ENCODE measurements around the gene HOXC4. TPM values are rescaled to one million over a fixed set of nuclear protein-coding genes. Genes with fewer than 3 reads are reported as not detected.

Gene HOXC4
- 1.3 and 2.5 TPM in 2 replicates for total RNA-seq

DNA sequence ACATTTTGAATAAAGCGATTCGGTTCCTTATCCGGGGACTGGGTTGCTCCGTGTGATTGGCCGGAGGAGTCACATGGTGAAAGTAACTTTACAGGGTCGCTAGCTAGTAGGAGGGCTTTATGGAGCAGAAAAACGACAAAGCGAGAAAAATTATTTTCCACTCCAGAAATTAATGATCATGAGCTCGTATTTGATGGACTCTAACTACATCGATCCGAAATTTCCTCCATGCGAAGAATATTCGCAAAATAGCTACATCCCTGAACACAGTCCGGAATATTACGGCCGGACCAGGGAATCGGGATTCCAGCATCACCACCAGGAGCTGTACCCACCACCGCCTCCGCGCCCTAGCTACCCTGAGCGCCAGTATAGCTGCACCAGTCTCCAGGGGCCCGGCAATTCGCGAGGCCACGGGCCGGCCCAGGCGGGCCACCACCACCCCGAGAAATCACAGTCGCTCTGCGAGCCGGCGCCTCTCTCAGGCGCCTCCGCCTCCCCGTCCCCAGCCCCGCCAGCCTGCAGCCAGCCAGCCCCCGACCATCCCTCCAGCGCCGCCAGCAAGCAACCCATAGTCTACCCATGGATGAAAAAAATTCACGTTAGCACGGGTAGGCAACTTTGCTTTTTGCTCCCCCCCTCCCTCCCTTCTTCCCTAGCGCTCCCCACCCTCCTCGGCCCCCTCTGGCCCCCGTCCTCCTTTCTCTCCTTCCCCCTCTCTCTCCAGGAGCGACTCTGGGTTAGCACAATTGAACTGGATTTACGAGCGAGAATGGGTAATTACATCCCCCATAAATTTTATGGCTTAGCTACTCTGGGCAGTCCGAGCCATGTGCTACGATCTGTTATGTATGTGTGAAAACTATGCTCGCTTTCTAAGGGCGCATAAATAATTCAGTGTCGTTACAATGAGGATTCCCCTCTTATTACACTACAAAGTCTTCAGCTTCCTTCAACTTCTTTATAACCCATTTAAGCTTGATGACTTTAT lies at the start of gene HOXC4:
Gene HOXC4 (plus strand): TSS at position 85 of the 991 bp plus-strand sequence. CDS start 88 bp downstream, at position 173.
- DNase-seq (ENCODE audit: low read depth), result no peak
- peaks cover 13% of the 10 kb centered on the region for H3K27me3 ChIP-seq (ENCODE audit: control insufficient read depth, insufficient read depth, low read length)
- H3K4me3 ChIP-seq (ENCODE audit: low read depth, low read length), result peak within 1 kb of the TSS; percentile 37
- TF ChIP-seq, protein P1, sequence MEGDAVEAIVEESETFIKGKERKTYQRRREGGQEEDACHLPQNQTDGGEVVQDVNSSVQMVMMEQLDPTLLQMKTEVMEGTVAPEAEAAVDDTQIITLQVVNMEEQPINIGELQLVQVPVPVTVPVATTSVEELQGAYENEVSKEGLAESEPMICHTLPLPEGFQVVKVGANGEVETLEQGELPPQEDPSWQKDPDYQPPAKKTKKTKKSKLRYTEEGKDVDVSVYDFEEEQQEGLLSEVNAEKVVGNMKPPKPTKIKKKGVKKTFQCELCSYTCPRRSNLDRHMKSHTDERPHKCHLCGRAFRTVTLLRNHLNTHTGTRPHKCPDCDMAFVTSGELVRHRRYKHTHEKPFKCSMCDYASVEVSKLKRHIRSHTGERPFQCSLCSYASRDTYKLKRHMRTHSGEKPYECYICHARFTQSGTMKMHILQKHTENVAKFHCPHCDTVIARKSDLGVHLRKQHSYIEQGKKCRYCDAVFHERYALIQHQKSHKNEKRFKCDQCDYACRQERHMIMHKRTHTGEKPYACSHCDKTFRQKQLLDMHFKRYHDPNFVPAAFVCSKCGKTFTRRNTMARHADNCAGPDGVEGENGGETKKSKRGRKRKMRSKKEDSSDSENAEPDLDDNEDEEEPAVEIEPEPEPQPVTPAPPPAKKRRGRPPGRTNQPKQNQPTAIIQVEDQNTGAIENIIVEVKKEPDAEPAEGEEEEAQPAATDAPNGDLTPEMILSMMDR (IDR thresholded peaks at IDR 0.05; ENCODE audit: insufficient read depth, low read length, poor library complexity, severe bottlenecking), result no peak
- H3K36me3 ChIP-seq (ENCODE audit: control insufficient read depth, insufficient read depth, low read length), result no peaks in the 10 kb centered on the region

DNA sequence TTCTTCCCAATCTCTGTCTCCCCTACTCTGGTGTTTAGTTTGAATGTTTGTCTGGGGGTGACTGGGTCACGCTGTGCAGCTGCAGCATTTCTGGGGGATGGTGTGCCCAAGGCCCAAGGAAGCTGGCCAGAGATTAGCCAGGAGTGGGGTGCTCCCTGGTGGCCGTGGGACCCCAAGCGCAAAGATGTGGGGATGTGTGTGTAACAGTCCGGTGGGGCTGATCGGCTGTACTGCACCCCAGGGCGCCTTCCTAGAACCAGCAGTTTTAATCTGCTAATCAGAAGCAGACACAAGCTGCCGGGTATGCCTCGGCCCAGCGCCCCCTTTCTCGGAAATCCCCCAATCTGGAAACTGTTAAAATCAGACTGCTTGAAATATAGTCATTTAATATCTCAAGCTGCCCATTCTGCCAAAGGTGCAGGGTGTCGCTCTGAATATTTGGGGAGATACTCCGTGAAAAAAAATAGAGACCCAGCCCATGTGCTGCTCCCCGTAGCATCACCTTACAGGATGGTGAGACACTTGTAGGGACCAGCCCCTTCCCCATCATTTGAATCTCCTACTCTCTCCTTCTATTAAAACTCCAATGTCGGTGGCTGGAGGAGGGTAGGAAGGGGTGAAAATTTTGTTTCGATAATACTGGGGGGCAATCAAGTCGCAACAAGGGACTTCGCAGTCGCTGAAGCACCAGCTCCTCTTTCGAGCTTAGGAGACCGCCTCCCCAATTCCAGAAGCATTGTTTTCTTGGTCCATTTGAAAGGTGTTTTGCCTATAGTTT lies 49.4 kb upstream of the HOXC4 start:
- no peak for DNase-seq (ENCODE audit: low read depth)
- TF ChIP-seq, protein P1 (IDR thresholded peaks at IDR 0.05; ENCODE audit: insufficient read depth, low read length, poor library complexity, severe bottlenecking), result no peak
- Histone ChIP-seq H3K36me3 (ENCODE audit: control insufficient read depth, insufficient read depth, low read length) (no peaks in the 10 kb centered on the region), H3K27me3 (ENCODE audit: control insufficient read depth, insufficient read depth, low read length) (peaks cover 25% of the 10 kb centered on the region), H3K4me3 (ENCODE audit: low read depth, low read length) (no peak overlapping the region)

DNA sequence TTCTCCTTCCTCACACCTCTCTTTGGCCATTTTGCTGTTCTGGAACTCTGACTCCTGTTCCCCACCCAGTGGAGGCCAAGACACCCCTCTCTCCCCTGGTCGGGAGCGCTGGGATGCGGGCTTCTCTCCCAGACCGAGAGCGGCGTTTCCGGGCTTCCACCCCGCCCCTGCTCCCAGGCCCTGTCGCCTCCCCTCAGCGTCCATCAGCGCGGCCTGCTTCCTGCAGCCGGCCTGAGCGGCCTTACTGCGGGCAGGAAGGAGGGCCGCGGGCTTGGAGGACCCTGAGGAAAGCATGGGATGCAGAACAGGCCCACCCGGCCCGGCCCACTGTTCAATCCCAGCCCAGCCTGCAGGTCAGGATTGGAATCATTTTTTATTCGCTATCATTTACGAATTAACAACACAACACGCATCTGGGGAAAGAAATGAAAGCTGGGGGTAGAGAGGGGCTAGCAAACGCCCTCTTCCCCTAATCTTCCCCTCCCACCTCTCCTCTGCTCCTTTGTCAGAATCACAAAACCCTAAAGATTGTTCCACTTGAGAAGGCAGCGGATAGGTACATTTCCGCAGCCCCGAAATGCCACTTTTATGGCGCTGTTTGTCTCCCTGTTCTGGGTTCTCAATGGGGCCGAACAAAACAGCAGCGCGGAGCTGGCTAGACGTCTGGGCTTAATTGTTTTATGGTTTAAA lies 48.6 kb upstream of the HOXC4 start:
- TF ChIP-seq, protein P1 (IDR thresholded peaks at IDR 0.05; ENCODE audit: insufficient read depth, low read length, poor library complexity, severe bottlenecking), result no peak
- DNase-seq (ENCODE audit: low read depth), result no peak
- peaks cover 23% of the 10 kb centered on the region for H3K27me3 ChIP-seq (ENCODE audit: control insufficient read depth, insufficient read depth, low read length)
- no peaks in the 10 kb centered on the region for H3K36me3 ChIP-seq (ENCODE audit: control insufficient read depth, insufficient read depth, low read length)
- H3K4me3 ChIP-seq (ENCODE audit: low read depth, low read length), result peak overlapping the region; percentile 21

DNA sequence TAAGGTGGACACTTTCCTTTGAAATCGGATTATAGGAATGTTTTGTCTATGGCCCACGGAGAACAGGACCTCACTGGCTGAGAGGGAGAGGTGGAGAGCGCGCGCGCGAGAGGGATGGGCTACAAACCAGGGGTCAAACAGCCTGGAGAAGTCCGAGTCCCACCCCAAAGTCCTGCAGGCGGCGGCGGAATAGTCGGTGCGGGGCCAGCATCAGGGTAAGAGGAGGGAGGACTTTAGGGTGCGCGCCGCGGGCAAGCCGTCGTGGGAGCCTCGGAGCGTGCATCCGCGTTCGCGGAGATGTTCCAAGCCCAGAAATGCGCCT lies 48.1 kb upstream of the HOXC4 start:
- H3K4me3 ChIP-seq (ENCODE audit: low read depth, low read length), result peak overlapping the region; percentile 21
- DNase-seq (ENCODE audit: low read depth), result no peak
- TF ChIP-seq, protein P1 (IDR thresholded peaks at IDR 0.05; ENCODE audit: insufficient read depth, low read length, poor library complexity, severe bottlenecking), result no peak
- no peaks in the 10 kb centered on the region for H3K36me3 ChIP-seq (ENCODE audit: control insufficient read depth, insufficient read depth, low read length)
- peaks cover 19% of the 10 kb centered on the region for H3K27me3 ChIP-seq (ENCODE audit: control insufficient read depth, insufficient read depth, low read length)

DNA sequence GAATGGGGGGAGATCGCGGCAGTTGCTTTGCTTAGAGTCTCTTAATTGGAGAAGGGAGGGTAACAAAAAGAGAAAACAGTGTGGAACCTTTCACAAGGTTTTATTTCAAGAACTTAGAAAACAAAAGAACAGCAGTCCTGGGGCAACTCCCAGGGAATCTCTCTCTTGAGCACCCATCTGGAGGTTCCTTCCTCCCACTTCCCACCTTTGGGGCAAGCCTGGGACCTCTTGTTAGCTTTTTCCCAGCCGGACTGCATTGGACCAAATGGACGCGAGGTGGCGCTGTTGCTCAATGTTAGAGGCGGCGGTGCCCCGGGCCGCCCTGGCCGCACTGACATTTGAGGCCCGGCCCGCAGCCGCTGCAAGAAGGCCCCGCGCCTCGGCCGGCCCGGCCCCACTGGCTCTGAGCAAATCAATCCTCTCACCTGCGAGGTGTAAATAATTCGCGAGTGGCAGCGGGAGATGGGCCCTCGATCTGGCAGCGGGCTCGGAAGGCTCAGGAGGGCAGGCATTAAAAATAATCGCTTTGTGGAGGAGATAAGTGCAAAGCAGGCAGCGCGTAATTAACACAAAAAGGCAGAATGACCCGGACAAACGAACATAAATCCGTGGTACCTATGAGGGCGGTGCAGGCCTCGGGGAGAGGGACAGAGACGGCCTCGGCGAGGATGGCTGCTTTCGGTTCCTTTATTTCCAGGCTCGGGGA lies 47.6 kb upstream of the HOXC4 start:
- no peaks in the 10 kb centered on the region for H3K36me3 ChIP-seq (ENCODE audit: control insufficient read depth, insufficient read depth, low read length)
- H3K4me3 ChIP-seq (ENCODE audit: low read depth, low read length), result peak overlapping the region; percentile 21
- DNase-seq (ENCODE audit: low read depth), result no peak
- TF ChIP-seq, protein P1 (IDR thresholded peaks at IDR 0.05; ENCODE audit: insufficient read depth, low read length, poor library complexity, severe bottlenecking), result peak; percentile 78
- H3K27me3 ChIP-seq (ENCODE audit: control insufficient read depth, insufficient read depth, low read length), result peaks cover 21% of the 10 kb centered on the region
